HEK293 (cell line): Measurements from ENCODE around the gene SLC13A3.

ENCODE experiments used
- CTCF ChIA-PET: fragments of 350-600 bp; formaldehyde crosslinking; extraction: SDS; loops from one replicate; lab custom pipeline; 2021; ENCODE audit warnings: antibody characterized with exemption; lab: Yijun Ruan, JAX
- POLR2A ChIA-PET: fragments of 300-600 bp; formaldehyde crosslinking; extraction: SDS; loops from one replicate; lab custom pipeline; 2020; ENCODE audit warnings: antibody characterized with exemption, inconsistent platforms; lab: Yijun Ruan, JAX
- H3K27ac ChIP-seq: fragments of 200-500 bp; sonication (Bioruptor generic); 2 replicates; pipeline ENCODE4 v1.5.1; 2014; ENCODE audit warnings: low read depth, low read length, control low read depth, inconsistent platforms; ENCODE audit errors: extremely low read depth
- H3K36me3 ChIP-seq, 2 experiments: fragments of 200-500 bp in 1 of 2; sonication (Bioruptor generic) in 1 of 2; 1 replicate in 1 of 2; 2 replicates in 1 of 2; pipeline ENCODE4 v1.5.1; 2014 to 2017; ENCODE audit warnings: inconsistent platforms in 2 of 2, low read length in 2 of 2; ENCODE audit not compliant: control insufficient read depth in 2 of 2, insufficient read depth in 1 of 2
- H3K4me1 ChIP-seq: fragments of 200-500 bp; sonication (Bioruptor generic); 2 replicates; pipeline ENCODE4 v1.5.1; 2014; ENCODE audit warnings: mild to moderate bottlenecking, low read length, inconsistent platforms; ENCODE audit not compliant: control insufficient read depth, insufficient read depth
- H3K4me3 ChIP-seq: 2 replicates; pipeline ENCODE4 v1.5.1; 2011; ENCODE audit warnings: low read depth, mild to moderate bottlenecking, control low read depth, low read length, moderate library complexity
- H3K9me3 ChIP-seq: fragments of 200-500 bp; sonication (Bioruptor generic); 2 replicates; pipeline ENCODE4 v1.5.1; 2014; ENCODE audit warnings: low read depth, low read length, inconsistent platforms; ENCODE audit not compliant: control insufficient read depth, insufficient read depth
- ATF2 ChIP-seq: fragments of 450-650 bp; formaldehyde crosslinking; IDR thresholded peaks from 2 replicates; pipeline ENCODE4 v1.5.1; 2016; ENCODE audit warnings: missing biosample characterization, missing genetic modification characterization, low read depth
- EGR2 ChIP-seq: fragments of 450-650 bp; formaldehyde crosslinking; IDR thresholded peaks from 2 replicates; pipeline ENCODE4 v1.5.1; 2016; ENCODE audit warnings: low read depth, missing biosample characterization, missing genetic modification characterization
- GFI1B ChIP-seq: fragments of 450-650 bp; formaldehyde crosslinking; IDR thresholded peaks from 2 replicates; pipeline ENCODE4 v1.5.1; 2016; ENCODE audit warnings: missing biosample characterization, missing genetic modification characterization
- INSM2 ChIP-seq: fragments of 450-650 bp; formaldehyde crosslinking; IDR thresholded peaks from 2 replicates; pipeline ENCODE4 v1.5.1; 2016; ENCODE audit warnings: missing biosample characterization, missing genetic modification characterization
- RBAK ChIP-seq: fragments of 450-650 bp; formaldehyde crosslinking; IDR thresholded peaks from 2 replicates; pipeline ENCODE4 v1.5.1; 2016; ENCODE audit warnings: missing biosample characterization, missing genetic modification characterization
- TRIM28 ChIP-seq: IDR thresholded peaks from 2 replicates; pipeline ENCODE4 v1.6.1; 2011; ENCODE audit warnings: low read length, control low read depth, borderline replicate concordance
- ZBTB11 ChIP-seq: fragments of 450-650 bp; formaldehyde crosslinking; conservative IDR thresholded peaks from 2 replicates; pipeline ENCODE4 v1.5.1; 2016; ENCODE audit warnings: low read depth, missing biosample characterization, missing genetic modification characterization
- ZBTB8A ChIP-seq: fragments of 450-650 bp; formaldehyde crosslinking; IDR thresholded peaks from 2 replicates; pipeline ENCODE4 v1.5.1; 2016; ENCODE audit warnings: missing biosample characterization, missing genetic modification characterization
- ZFP41 ChIP-seq: fragments of 450-650 bp; formaldehyde crosslinking; IDR thresholded peaks from 2 replicates; pipeline ENCODE4 v1.5.1; 2016; ENCODE audit warnings: missing biosample characterization, missing genetic modification characterization, borderline replicate concordance
- ZNF112 ChIP-seq: fragments of 450-650 bp; formaldehyde crosslinking; IDR thresholded peaks from 2 replicates; pipeline ENCODE4 v1.5.0; 2017; ENCODE audit warnings: missing biosample characterization, missing genetic modification characterization
- ZNF184 ChIP-seq: fragments of 450-650 bp; IDR thresholded peaks from 2 replicates; pipeline ENCODE4 v1.5.1; 2018; ENCODE audit warnings: missing biosample characterization, mild to moderate bottlenecking, missing genetic modification characterization
- ZNF202 ChIP-seq: fragments of 450-650 bp; formaldehyde crosslinking; IDR thresholded peaks from 2 replicates; pipeline ENCODE4 v1.5.1; 2016; ENCODE audit warnings: missing biosample characterization, missing genetic modification characterization, borderline replicate concordance
- ZNF23 ChIP-seq: fragments of 450-650 bp; formaldehyde crosslinking; IDR thresholded peaks from 2 replicates; pipeline ENCODE4 v1.5.1; 2016; ENCODE audit warnings: missing biosample characterization, missing genetic modification characterization, borderline replicate concordance
- ZNF24 ChIP-seq: fragments of 450-650 bp; formaldehyde crosslinking; IDR thresholded peaks from 2 replicates; pipeline ENCODE4 v1.5.1; 2016; ENCODE audit warnings: missing biosample characterization, missing genetic modification characterization
- ZNF266 ChIP-seq: fragments of 450-650 bp; formaldehyde crosslinking; IDR thresholded peaks from 2 replicates; pipeline ENCODE4 v1.5.1; 2016; ENCODE audit warnings: missing biosample characterization, missing genetic modification characterization, low read depth
- ZNF341 ChIP-seq: fragments of 450-650 bp; formaldehyde crosslinking; IDR thresholded peaks from 2 replicates; pipeline ENCODE4; 2016; ENCODE audit warnings: low read depth, missing biosample characterization, missing genetic modification characterization
- ZNF354C ChIP-seq: fragments of 450-650 bp; formaldehyde crosslinking; IDR thresholded peaks from 2 replicates; pipeline ENCODE4 v1.5.1; 2016; ENCODE audit warnings: missing biosample characterization, missing genetic modification characterization, low read depth, borderline replicate concordance
- ZNF366 ChIP-seq: fragments of 450-650 bp; formaldehyde crosslinking; conservative IDR thresholded peaks from 2 replicates; pipeline ENCODE4 v1.5.1; 2016; ENCODE audit warnings: missing biosample characterization, missing genetic modification characterization
- ZNF544 ChIP-seq: fragments of 450-650 bp; formaldehyde crosslinking; IDR thresholded peaks from 2 replicates; pipeline ENCODE4 v1.5.0; 2017; ENCODE audit warnings: missing biosample characterization, missing genetic modification characterization
- ZNF555 ChIP-seq: fragments of 450-650 bp; formaldehyde crosslinking; conservative IDR thresholded peaks from 2 replicates; pipeline ENCODE4 v1.5.1; 2017; ENCODE audit warnings: missing biosample characterization, mild to moderate bottlenecking, missing genetic modification characterization, inconsistent platforms
- ZNF561 ChIP-seq: fragments of 450-650 bp; IDR thresholded peaks from 2 replicates; pipeline ENCODE4 v1.5.1; 2018; ENCODE audit warnings: missing biosample characterization, missing genetic modification characterization, borderline replicate concordance
- ZNF626 ChIP-seq: fragments of 450-650 bp; sonication (Bioruptor Pico); formaldehyde crosslinking; IDR thresholded peaks from 2 replicates; pipeline ENCODE4 v1.5.1; 2018; ENCODE audit warnings: missing biosample characterization, missing genetic modification characterization, inconsistent platforms
- ZNF785 ChIP-seq: fragments of 450-650 bp; formaldehyde crosslinking; IDR thresholded peaks from 2 replicates; pipeline ENCODE4 v1.5.1; 2016; ENCODE audit warnings: missing biosample characterization, missing genetic modification characterization
- ZNF791 ChIP-seq: fragments of 450-650 bp; formaldehyde crosslinking; IDR thresholded peaks from 2 replicates; pipeline ENCODE4 v1.5.1; 2016; ENCODE audit warnings: missing biosample characterization, missing genetic modification characterization
- ZXDB ChIP-seq: fragments of 450-650 bp; formaldehyde crosslinking; IDR thresholded peaks from 2 replicates; pipeline ENCODE4 v1.5.1; 2016; ENCODE audit warnings: missing biosample characterization, missing genetic modification characterization

Gene SLC13A3

DNA sequence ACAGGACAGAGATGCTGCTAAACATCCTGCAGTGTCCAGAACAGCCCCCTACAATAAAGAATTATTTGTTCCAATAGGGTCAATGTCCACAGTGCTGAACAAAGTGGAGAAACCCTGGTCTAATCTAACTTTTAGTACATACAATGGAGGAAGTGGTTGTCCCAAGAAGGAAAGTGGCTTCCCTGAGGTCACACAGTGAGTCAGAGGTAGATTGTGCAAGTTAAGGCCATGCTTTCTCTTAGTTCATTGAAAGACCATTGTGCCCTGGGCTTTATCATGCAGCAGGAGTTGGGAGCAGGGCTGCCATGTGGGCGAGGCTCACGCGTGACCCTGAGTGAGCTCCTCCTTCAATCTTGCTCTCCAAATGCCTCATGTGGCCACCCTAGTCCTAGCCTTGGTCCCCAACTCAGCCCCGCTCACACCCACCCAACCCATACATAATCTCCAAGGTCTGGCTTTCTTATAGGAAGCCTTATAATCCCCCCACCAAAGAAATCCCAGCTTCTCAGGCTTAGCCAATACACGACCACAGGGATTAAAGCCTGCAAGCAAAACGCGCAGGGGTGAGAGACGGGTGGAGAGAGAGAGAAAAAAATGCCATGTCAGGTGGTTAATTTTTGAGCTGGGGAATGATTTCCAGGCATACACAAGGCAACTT is 19.9 kb downstream of the SLC13A3 start (continued):
- TF ChIP-seq ZBTB8A = no peak
- TF ChIP-seq ZNF791 (tag by site-specific recombination) = no peak
- no peak for TF ChIP-seq TRIM28
- TF ChIP-seq ZNF266 (tag by site-specific recombination) = no peak
- no peak for TF ChIP-seq ZNF785 (tag by site-specific recombination)

DNA sequence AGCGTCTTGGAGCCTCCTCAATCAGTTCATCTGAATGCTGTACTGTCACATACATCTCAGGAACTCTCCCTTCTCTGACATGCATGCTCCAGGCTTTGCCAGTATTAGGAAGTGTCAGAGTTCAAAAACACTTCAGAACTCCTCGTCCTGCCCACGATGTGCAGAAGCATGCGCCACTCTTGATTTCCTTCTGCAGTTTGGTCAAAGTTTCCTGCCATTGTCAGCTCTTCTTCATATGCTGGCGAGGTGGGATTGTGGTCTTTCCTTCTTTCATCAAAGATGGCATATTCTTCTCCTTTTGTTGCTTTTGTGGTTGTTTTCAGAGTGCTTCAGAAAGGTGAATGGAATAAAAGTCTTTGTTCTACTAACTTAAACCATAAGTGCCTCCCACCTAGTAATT is 21.0 kb downstream of the SLC13A3 start:
- no peaks in the 10 kb centered on the region for H3K36me3 ChIP-seq
- no peaks in the 10 kb centered on the region for H3K4me1 ChIP-seq
- no peak overlapping the region for H3K4me3 ChIP-seq
- ChIA-PET CTCF (no interaction called here), POLR2A (no interaction called here)
- no peak overlapping the region for H3K27ac ChIP-seq
- TF ChIP-seq ZNF544 = no peak
- no peak for TF ChIP-seq ZNF555 (tag by site-specific recombination)
- TF ChIP-seq ZNF24 (tag by site-specific recombination) = no peak
- no peak for TF ChIP-seq ATF2 (tag by site-specific recombination)
- TF ChIP-seq ZNF354C (tag by site-specific recombination) = no peak
- TF ChIP-seq ZNF341 (tag by site-specific recombination) = no peak
- TF ChIP-seq GFI1B = no peak
- no peak for TF ChIP-seq ZNF366
- no peak for TF ChIP-seq ZNF23 (tag by site-specific recombination)
- TF ChIP-seq ZNF202 (tag by site-specific recombination) = no peak
- no peak for TF ChIP-seq ZNF561
- TF ChIP-seq INSM2 = no peak
- no peak for TF ChIP-seq ZNF626 (tag by site-specific recombination)
- TF ChIP-seq ZBTB11 (tag by site-specific recombination) = no peak
- TF ChIP-seq EGR2 (tag by site-specific recombination) = no peak
- no peak for TF ChIP-seq ZNF112 (tag by site-specific recombination)
- TF ChIP-seq ZFP41 (tag by site-specific recombination) = no peak
- TF ChIP-seq ZXDB (tag by site-specific recombination) = no peak
- TF ChIP-seq RBAK (tag by site-specific recombination) = no peak
- TF ChIP-seq ZNF184 (tag by site-specific recombination) = no peak
- H3K9me3 ChIP-seq = no peaks in the 10 kb centered on the region
